K562 (cell line): ENCODE results near the gene GYS1. TPM values are rescaled to one million over a fixed set of nuclear protein-coding genes. Genes with fewer than 3 reads are reported as not detected.

Experiments used
- ADNP ChIP-seq: fragments of 200-800 bp; sonication (Bioruptor generic); IDR thresholded peaks from 2 replicates; pipeline ENCODE4 v1.6.1; 2016; ENCODE audit warnings: missing genetic modification characterization, missing compliant biosample characterization
- ARNT ChIP-seq, 2 experiments: fragments of 450-650 bp; IDR thresholded peaks; 2 replicates each; pipeline ENCODE4 v1.6.1; 2016; ENCODE audit warnings: mild to moderate bottlenecking in 1 of 2
- CBFB ChIP-seq: sonication (generic); formaldehyde crosslinking; IDR thresholded peaks from 2 replicates; pipeline ENCODE4 v1.4.0; 2020; ENCODE audit warnings: mild to moderate bottlenecking, missing genetic modification reagents
- E2F3 ChIP-seq: fragments of 250-450 bp; sonication (Bioruptor Pico); IDR thresholded peaks from 2 replicates; pipeline ENCODE4 v1.4.0; 2020; ENCODE audit warnings: mild to moderate bottlenecking
- ERF ChIP-seq: fragments of 450-650 bp; formaldehyde crosslinking; IDR thresholded peaks from 2 replicates; pipeline ENCODE4 v1.4.0; 2020; ENCODE audit warnings: mild to moderate bottlenecking, mixed read lengths
- GTF2E2 ChIP-seq: fragments of 200-800 bp; sonication (Bioruptor generic); IDR thresholded peaks from 2 replicates; pipeline ENCODE4 v1.6.1; 2016; ENCODE audit warnings: missing genetic modification characterization, missing compliant biosample characterization
- HDAC6 ChIP-seq: IDR thresholded peaks from 2 replicates; pipeline ENCODE4 v1.6.1; 2012; ENCODE audit warnings: low read depth, mild to moderate bottlenecking, control low read depth, inconsistent platforms, low read length, moderate library complexity
- KAT8 ChIP-seq: fragments of 450-650 bp; IDR thresholded peaks from 2 replicates; pipeline ENCODE4 v1.6.1; 2016; ENCODE audit warnings: low read depth, mild to moderate bottlenecking
- KDM1A ChIP-seq, 2 experiments: fragments of 450-650 bp; IDR thresholded peaks; 2 replicates each; pipeline ENCODE4 v1.6.1; 2016; ENCODE audit warnings: mild to moderate bottlenecking in 2 of 2
- MAZ ChIP-seq, 2 experiments: fragments of 450-650 bp in 1 of 2; sonication (generic) in 1 of 2; formaldehyde crosslinking; IDR thresholded peaks in 1 of 2; conservative IDR thresholded peaks in 1 of 2; 2 replicates each; pipeline versions ENCODE4 v1.4.0 to v1.5.0; 2020; ENCODE audit warnings: mild to moderate bottlenecking in 1 of 2, missing genetic modification reagents in 1 of 2
- MCM5 ChIP-seq: fragments of 450-650 bp; IDR thresholded peaks from 2 replicates; pipeline ENCODE4 v1.6.1; 2016; ENCODE audit warnings: low read depth
- MCM7 ChIP-seq, 2 experiments: fragments of 450-650 bp; IDR thresholded peaks; 2 replicates each; pipeline ENCODE4 v1.6.1; 2016 to 2018
- MTA2 ChIP-seq: fragments of 450-650 bp; IDR thresholded peaks from 2 replicates; pipeline ENCODE4 v1.6.1; 2016; ENCODE audit warnings: low read depth
- MTF1 ChIP-seq: fragments of 250-450 bp; sonication (Bioruptor Pico); IDR thresholded peaks from 2 replicates; pipeline ENCODE4 v1.9.0; 2021; ENCODE audit warnings: moderate library complexity, mild to moderate bottlenecking, inconsistent platforms, borderline replicate concordance
- POLR2A ChIP-seq: fragments of 450-650 bp; conservative IDR thresholded peaks from 2 replicates; pipeline ENCODE4 v1.6.1; 2016
- PPARD ChIP-seq: fragments of 250-450 bp; sonication (Bioruptor Pico); IDR thresholded peaks from 2 replicates; pipeline ENCODE4 v1.8.0; 2022; ENCODE audit warnings: inconsistent platforms, mild to moderate bottlenecking, moderate library complexity
- RCOR1 ChIP-seq, 2 experiments: IDR thresholded peaks; 2 replicates each; pipeline ENCODE4 v1.6.1; 2012; ENCODE audit warnings: low read depth in 2 of 2, low read length in 2 of 2, borderline replicate concordance in 1 of 2, improper control_type of control experiment in 1 of 2
- SMAD2 ChIP-seq: fragments of 150-350 bp; IDR thresholded peaks from 2 replicates; pipeline ENCODE4 v1.6.1; 2014; ENCODE audit warnings: low read depth, mild to moderate bottlenecking, low read length
- SRSF3 ChIP-seq: fragments of 200-400 bp; formaldehyde crosslinking; IDR thresholded peaks from 2 replicates; pipeline ENCODE4 v1.6.1; 2016; ENCODE audit warnings: mild to moderate bottlenecking, low read length, moderate library complexity; ENCODE audit not compliant: insufficient read depth
- XRCC5 ChIP-seq: fragments of 200-400 bp; formaldehyde crosslinking; IDR thresholded peaks from 2 replicates; pipeline ENCODE4 v1.6.1; 2017; ENCODE audit warnings: low read depth, mild to moderate bottlenecking, low read length
- ZBTB7A ChIP-seq: IDR thresholded peaks from 2 replicates; pipeline ENCODE4 v1.6.1; 2011; ENCODE audit warnings: low read depth, mild to moderate bottlenecking, low read length, moderate library complexity, borderline replicate concordance; ENCODE audit not compliant: control insufficient read depth
- ZNF324 ChIP-seq: fragments of 250-450 bp; sonication (Bioruptor Pico); IDR thresholded peaks from 2 replicates; pipeline ENCODE4 v1.4.0; 2020; ENCODE audit warnings: mild to moderate bottlenecking
- ZNF785 ChIP-seq: fragments of 250-450 bp; sonication (Bioruptor Pico); IDR thresholded peaks from 2 replicates; pipeline ENCODE4 v1.4.0; 2020; ENCODE audit warnings: mild to moderate bottlenecking
- polyA plus RNA-seq, 8 experiments: library from polyadenylated mRNA; depleted of rRNA in 4 of 8; stranded (reverse) in 5 of 8; unstranded in 3 of 8; fragments of >200 nt; fragmentation: Nextera tagmentation in 2 of 8; fragmentation: Illumina TruSeq in 1 of 8; extraction: Ambion mirVana in 2 of 8; extraction: Trizol in 1 of 8; gene quantifications; 2 replicates each; pipeline versions ENCODE4 v1.2.1 to v1.2.3, GENCODE V29; 2011 to 2014; ENCODE audit warnings: inconsistent platforms in 1 of 8, missing spikeins in 1 of 8
- total RNA-seq, 7 experiments: library from RNA; depleted of rRNA in 6 of 7; stranded (reverse); fragments of >200 nt in 6 of 7; fragmentation: Illumina TruSeq in 2 of 7; extraction: Trizol in 2 of 7; gene quantifications; 2 replicates each; pipeline versions ENCODE4 v1.2.1 to v1.2.3, GENCODE V29; 2011 to 2021; ENCODE audit warnings: low replicate concordance in 1 of 7
- TF ChIP-seq, protein P1 (sequence below): fragments of 250-450 bp; sonication (Bioruptor Pico); IDR thresholded peaks from 2 replicates; pipeline ENCODE4 v1.4.0; 2020; ENCODE audit warnings: mild to moderate bottlenecking, moderate library complexity
- TF ChIP-seq, protein P2 (sequence below): fragments of 450-650 bp; IDR thresholded peaks from 2 replicates; pipeline ENCODE4 v1.6.1; 2016; ENCODE audit warnings: low read depth, mild to moderate bottlenecking, moderate library complexity
- TF ChIP-seq, protein P3 (sequence below): fragments of 450-650 bp; IDR thresholded peaks from one replicate; pipeline ENCODE4 v1.6.1; 2018; ENCODE audit warnings: mild to moderate bottlenecking, moderate library complexity; ENCODE audit not compliant: partially characterized antibody

Gene GYS1
- total and polyA plus RNA-seq, 9 of the 15 experiments (the other 6 are each of a cell fraction or from before 2014, with no cell fraction given), result 1.9 to 31.1 (median 15.2) TPM

DNA sequence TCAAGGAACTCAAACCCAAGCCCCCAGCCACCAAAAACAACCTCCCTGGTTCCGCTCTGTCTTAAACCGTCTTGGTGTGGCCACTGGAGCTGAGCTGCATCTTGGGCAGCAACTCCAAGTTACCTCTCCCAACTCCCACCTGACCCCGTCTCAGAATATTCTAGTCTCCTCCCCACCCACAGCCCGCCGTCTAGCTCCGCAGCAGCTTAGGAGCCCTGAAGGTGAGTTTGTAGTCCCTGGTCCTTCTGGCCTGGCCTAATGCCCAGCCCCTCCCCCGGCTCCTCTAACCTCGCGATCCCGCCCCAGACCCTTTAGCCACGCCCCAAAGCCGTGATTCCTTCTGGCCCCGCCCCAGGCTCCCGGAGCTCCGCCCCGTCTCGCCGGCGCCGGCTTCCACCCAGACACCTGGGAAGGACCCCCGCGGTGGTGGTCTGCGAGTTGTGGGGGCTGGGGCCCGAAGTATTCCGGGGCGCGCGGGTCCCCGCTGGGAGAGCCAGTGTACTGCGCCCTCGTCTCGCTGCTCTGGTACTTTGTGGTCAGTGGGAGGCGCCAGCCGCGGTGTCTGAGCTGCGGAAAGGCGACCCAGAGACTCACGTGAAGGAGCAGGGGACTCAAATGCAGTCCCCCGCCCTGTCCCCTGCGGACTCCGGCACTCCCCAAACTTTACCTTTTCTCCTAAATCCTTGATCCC lies 26.3 kb upstream of the GYS1 start (continued):
- no peak for TF ChIP-seq MTF1 (CRISPR knock-in tag)
- no peak for TF ChIP-seq HDAC6
- TF ChIP-seq SMAD2, result no peak
- no peak for TF ChIP-seq E2F3 (CRISPR knock-in tag)
- no peak for TF ChIP-seq SRSF3
- no peak for TF ChIP-seq ZNF785 (CRISPR knock-in tag)
- TF ChIP-seq, protein P1, sequence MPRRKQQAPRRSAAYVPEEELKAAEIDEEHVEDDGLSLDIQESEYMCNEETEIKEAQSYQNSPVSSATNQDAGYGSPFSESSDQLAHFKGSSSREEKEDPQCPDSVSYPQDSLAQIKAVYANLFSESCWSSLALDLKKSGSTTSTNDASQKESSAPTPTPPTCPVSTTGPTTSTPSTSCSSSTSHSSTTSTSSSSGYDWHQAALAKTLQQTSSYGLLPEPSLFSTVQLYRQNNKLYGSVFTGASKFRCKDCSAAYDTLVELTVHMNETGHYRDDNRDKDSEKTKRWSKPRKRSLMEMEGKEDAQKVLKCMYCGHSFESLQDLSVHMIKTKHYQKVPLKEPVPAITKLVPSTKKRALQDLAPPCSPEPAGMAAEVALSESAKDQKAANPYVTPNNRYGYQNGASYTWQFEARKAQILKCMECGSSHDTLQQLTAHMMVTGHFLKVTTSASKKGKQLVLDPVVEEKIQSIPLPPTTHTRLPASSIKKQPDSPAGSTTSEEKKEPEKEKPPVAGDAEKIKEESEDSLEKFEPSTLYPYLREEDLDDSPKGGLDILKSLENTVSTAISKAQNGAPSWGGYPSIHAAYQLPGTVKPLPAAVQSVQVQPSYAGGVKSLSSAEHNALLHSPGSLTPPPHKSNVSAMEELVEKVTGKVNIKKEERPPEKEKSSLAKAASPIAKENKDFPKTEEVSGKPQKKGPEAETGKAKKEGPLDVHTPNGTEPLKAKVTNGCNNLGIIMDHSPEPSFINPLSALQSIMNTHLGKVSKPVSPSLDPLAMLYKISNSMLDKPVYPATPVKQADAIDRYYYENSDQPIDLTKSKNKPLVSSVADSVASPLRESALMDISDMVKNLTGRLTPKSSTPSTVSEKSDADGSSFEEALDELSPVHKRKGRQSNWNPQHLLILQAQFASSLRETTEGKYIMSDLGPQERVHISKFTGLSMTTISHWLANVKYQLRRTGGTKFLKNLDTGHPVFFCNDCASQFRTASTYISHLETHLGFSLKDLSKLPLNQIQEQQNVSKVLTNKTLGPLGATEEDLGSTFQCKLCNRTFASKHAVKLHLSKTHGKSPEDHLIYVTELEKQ (CRISPR knock-in tag), result no peak
- TF ChIP-seq POLR2A, result 0 out of 2 replicates have a peak, but pooled peaks have one; percentile 37
- TF ChIP-seq ADNP (tag), result no peak
- peak; percentile 65; the same call in 1 of the 2 replicates for TF ChIP-seq CBFB (CRISPR knock-in tag)
- TF ChIP-seq MTA2, result no peak
- TF ChIP-seq ARNT (IDR thresholded peaks at IDR 0.05), result no peak
- TF ChIP-seq ZBTB7A, result 0 out of 2 replicates have a peak, but pooled peaks have one; percentile 47
- TF ChIP-seq ERF (CRISPR knock-in tag), result no peak
- TF ChIP-seq KDM1A (IDR thresholded peaks at IDR 0.05), result 0 out of 4 replicates have a peak, but pooled peaks of 1 of the 2 experiments have one; percentile 29
- no peak for TF ChIP-seq KAT8
- TF ChIP-seq, protein P2, sequence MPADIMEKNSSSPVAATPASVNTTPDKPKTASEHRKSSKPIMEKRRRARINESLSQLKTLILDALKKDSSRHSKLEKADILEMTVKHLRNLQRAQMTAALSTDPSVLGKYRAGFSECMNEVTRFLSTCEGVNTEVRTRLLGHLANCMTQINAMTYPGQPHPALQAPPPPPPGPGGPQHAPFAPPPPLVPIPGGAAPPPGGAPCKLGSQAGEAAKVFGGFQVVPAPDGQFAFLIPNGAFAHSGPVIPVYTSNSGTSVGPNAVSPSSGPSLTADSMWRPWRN, result 0 out of 2 replicates have a peak, but pooled peaks have one; percentile 8
- TF ChIP-seq, protein P3, sequence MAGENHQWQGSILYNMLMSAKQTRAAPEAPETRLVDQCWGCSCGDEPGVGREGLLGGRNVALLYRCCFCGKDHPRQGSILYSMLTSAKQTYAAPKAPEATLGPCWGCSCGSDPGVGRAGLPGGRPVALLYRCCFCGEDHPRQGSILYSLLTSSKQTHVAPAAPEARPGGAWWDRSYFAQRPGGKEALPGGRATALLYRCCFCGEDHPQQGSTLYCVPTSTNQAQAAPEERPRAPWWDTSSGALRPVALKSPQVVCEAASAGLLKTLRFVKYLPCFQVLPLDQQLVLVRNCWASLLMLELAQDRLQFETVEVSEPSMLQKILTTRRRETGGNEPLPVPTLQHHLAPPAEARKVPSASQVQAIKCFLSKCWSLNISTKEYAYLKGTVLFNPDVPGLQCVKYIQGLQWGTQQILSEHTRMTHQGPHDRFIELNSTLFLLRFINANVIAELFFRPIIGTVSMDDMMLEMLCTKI, result no peak
- TF ChIP-seq RCOR1 (IDR thresholded peaks at IDR 0.05; ENCODE audit: borderline replicate concordance in 1 of 2, low read depth in 2 of 2, low read length in 2 of 2), result 0 out of 4 replicates have a peak, but pooled peaks of 1 of the 2 experiments have one; percentile 36
- no peak for TF ChIP-seq MCM5
- 0 out of 4 replicates have a peak, but pooled peaks of 1 of the 2 experiments have one; percentile 15 for TF ChIP-seq MAZ (CRISPR knock-in tag; conservative IDR thresholded peaks at IDR 0.05 in 1 of 2, IDR thresholded peaks at IDR 0.05 in 1 of 2)
- TF ChIP-seq ZNF324 (CRISPR knock-in tag), result no peak
- no peak for TF ChIP-seq XRCC5
- TF ChIP-seq GTF2E2 (tag), result no peak
- TF ChIP-seq PPARD, result no peak
- TF ChIP-seq MCM7 (IDR thresholded peaks at IDR 0.05), result no peak
